HuH-7 (cell line): Measurements from ENCODE around the gene BOD1L1.

Experiments used
- DNase-seq: peaks from one replicate; pipeline ENCODE4 v3.0.0; 2011; ENCODE audit warnings: low spot score

The BOD1L1 gene

GRCh38 chr4:13627606-13628311 is at the start of gene BOD1L1:
BOD1L1 (minus strand) TSS chr4:13627725; CDS start chr4:13627587, 138 bp downstream.
- DNase-seq, result peak; percentile 88

- DNase-seq, result no peak
Observed at GRCh38 chr4:13674971-13675370, 47.4 kb upstream of the BOD1L1 start.

GRCh38 chr4:13673167-13673566 is 45.6 kb upstream of the BOD1L1 start:
- no peak for DNase-seq

- no peak for DNase-seq
Observed at GRCh38 chr4:13670456-13671160, 43.1 kb upstream of the BOD1L1 start.

- no peak for DNase-seq
Observed at GRCh38 chr4:13665701-13666660, 38.5 kb upstream of the BOD1L1 start.

GRCh38 chr4:13659341-13660070 is 32.0 kb upstream of the BOD1L1 start:
- no peak for DNase-seq

DNA sequence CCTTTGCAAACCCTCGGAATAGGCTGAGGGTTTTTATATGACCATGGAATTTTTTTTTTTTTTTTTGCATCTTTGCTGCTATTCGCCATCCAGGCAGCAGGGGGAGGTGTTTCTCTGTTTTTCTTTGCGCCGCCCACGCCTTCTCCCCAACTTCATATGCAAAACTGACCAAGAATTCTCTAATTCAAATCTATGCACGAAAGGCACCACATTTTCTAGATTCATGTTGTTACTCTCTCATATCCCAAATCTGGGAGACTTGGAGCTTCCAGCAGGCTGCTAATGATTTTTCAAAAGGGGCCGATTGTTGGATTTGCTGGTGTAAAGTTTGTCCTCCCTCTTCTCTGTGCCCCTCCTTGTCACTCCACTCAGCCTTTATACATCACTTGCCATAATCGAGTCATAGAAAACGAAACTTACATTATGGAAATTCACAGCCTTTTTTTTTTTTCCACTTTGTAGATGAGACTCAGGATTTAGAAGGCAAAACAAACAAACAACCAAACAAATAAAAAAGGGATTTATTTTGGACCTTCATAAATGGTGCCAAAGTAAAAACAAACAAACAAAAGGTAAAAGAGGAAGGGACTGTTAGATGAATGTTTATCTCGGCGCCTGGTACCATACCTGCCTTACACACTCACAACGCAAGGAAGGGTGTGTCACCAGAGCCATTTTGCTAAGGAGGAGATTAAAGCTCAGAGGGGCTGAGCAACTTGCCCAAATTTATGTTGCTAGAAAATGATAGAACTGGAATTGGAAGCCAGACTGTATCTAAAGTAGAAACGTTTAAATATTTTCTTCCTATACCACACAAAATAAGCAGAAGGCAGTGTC is 29.3 kb upstream of the BOD1L1 start:
- peak; percentile 43 for DNase-seq

DNA sequence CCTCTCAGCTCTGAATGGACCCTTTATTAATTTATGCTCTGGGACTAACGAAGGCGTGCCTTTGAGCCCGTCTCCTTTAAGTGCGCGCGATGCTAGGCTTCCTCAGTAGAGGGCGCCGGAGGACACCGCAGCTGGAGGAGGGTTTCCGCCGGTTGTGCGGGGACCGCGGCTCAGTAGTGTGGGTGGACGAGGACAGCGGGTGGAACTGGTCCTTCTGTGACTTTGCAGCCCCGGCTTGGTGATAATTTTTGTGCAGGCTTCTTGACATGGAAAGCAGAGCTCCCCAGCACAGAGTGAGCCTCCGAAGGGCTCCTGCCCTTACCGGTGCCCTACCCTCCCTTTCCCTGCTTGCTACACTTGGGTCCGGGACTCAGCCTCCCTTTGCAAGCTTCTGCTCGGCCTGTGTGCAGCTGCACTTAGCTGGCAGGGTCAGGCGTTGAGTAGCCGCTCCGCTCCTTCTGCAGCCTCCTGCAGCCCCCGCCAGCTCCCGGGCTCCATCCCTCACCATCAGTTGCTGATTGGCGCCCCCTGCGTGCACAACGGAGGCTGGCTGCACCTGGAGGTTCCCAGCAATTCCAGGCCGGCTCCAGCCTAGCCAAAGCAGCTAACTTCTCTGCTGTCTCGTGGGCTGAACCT is 26.8 kb upstream of the BOD1L1 start:
- peak; percentile 71 for DNase-seq

DNA sequence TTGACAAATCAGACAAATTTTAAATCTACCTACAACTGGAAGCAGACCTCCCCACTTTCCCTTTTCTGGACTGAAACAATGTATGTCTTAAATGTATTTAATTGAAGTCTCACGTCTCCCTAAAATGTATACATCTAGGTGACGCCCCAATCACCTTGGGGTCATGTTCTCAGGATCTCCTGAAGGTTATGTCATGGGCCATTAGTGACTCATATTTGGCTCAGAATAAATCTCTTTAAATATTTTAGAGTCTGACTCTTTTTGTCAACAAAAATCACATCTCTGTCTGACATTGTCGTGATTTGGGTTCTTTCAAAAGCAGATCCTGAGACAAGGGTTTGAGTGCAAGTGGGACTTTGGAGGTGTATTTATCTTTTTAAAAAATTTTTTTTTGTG is 26.2 kb upstream of the BOD1L1 start:
- DNase-seq, result no peak

DNA sequence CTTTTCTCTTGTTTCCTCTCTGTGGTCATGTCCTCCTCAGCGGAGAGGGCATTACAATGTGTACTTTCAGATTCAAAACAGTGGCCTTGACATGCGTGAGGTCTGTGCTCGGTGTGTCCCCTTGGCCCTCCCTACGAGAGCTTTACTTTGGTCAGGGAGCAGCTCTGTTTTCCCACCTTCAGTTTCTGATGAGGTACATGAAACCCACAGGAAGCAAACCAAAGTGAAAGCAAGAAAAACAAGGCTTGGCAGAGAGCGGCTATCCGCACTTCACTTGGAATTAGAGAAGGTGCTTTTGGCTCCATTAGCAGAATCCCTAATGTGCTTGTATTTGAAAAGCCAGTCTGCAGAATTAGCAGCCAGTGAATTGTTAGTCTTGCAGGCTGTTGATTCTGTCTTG is 19.5 kb upstream of the BOD1L1 start:
- no peak for DNase-seq

- DNase-seq, result peak; percentile 9
Observed at GRCh38 chr4:13645075-13645474, 17.6 kb upstream of the BOD1L1 start.

DNA sequence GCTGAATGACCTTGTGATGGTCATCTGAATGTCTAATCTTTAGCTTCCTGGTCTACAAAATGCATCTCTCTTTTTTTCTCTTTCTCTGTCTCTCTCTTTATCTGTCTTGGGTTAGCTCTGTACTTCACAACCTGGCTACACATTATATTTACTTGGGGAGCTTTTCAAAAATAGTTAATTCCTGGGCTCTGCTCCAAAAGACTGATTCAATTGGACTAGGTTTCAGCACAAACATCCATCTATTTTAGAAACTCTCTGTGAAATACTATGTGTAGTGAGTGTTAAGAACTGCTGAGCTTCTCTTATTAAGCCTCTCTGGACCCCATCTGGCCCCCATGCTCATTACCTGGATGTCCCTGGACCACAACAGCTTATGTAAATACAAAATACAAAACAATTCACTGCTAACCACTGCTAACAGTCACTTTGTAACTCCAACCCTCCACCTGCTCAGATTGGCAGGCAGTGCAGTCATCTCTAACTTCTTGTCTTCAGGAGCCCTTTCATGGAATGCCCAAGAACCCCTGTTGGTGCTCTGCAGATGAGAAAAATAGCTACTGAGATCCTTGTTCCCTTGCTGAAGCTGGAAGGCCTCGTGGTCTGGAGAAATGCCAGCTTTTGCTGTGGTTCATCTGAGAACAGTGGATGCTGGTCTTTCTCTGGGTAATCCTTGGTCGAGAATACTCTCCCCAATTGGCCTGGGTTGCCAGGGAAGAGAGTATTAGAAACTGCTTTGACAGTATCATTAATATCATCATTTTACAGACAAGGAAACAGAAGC is 14.8 kb upstream of the BOD1L1 start:
- no peak for DNase-seq

- DNase-seq, result no peak
Observed at GRCh38 chr4:13641084-13641483, 13.6 kb upstream of the BOD1L1 start.

DNA sequence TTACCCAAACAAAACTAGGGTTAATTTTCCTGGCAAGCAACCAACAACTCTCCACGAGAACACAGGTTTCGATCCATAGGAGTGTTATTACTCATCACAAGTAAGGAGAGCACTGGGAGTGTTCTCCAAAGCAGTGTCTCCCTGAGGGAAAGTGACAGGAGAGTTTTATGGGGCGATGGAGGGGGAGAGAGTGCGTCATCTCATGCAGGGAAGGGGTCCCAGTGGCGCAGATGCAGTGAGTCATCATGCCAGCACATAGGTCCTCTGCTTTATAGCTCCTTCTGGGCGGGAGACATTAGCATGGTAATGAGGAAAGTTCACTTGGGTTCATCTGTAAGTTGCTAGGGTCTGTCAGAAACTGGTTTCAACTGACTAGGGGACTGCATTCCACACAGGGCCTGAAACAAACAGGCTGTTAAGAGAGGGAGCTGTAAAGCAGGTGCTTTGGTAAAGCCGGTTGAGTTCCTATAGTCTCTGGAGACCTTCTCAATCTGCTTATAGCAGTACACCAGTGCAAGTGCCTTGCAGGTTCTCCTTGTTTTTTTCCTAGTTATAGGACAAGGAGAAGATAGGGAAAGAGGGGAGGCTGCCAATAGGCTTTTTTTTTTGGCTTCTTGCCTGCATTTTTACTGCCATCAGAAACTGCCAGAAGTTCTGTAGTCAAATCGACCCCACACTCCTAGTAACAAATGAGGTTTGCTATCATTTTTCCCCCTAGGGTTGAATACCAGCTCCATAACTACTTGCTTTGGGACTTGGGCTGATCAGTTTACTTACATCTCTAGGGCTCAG is 12.8 kb upstream of the BOD1L1 start:
- no peak for DNase-seq

GRCh38 chr4:13635286-13635799 is 7.8 kb upstream of the BOD1L1 start:
- no peak for DNase-seq

DNA sequence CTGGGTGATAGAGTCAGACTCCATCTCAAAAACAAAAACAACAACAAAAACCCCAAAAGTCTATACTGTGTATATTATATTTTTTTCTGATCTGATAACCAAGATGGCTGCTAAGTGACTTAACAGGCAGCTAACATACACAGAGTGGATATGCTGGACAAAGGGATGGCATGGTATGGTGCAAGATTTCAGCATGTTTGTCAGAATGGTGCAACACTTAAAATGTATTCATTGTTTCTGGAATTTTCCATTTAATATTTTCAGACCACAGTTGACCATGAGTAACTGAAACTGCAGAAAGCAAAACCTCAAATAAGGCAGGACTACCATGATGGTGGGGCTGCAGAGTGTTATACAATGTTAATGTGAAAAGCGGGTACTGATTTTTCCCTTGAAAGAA is 6.1 kb upstream of the BOD1L1 start:
- DNase-seq, result no peak

DNA sequence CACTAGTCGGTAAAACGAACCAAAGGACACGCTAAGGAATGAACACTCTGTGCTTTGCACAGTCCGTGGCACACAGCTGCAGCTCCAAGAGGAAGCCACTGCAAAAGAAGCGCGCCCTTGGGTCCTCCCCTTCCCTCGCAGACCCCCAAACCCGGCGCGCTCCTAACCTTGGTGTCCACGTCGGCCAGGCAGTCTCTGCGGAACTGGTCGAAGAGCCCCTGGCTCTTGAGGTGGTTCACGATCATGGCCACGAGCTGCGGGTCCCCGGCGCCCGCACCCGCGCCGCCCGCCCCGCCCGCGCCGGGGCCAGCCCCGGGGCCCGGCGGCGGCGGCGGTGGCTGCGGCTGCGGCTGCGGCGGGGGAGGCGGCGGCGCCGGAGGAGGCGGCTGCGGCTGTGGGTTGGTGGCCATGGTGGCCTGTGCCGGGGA is 333 bp downstream of the BOD1L1 start:
- no peak for DNase-seq

DNA sequence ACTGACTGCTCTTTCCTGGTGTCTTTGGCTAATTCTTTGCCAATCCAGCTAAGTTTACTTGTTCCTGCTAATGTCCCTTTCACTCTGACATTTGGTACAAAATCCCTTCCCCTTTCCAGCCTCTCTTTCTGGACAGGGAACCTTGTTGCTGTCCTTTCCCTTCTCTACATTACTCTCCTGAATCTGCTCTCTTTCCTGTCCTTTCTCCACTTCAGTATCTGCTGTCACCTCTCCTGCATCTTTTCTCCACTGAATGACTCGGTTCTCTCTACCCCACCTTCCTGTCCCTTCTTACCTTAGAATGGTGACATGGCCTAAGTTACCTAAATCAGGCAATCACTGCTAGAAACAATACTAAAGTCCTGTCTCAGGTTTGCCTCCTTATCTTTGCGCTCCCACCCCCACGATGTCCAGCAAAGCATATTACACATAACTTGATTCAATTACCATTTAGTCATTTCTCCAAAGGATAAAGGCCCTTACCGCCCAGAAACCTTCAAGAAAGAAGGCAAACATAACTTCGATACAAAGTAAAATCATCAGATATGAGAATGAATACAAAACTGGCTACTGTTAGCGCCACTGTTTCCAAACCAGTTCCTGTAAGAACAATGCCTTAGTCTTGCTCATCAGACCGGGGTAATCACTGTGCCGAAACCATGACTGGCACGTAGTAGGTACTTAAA is 890 bp downstream of the BOD1L1 start:
- no peak for DNase-seq
